ENCODE results near the gene IMPDH2.

IMPDH2 gene

GRCh38 chr3:49023775-49024174, 5.4 kb downstream of the IMPDH2 start:
- no peak for TF ChIP-seq CTCF (IDR thresholded peaks at IDR 0.05)
- no peak overlapping the region for H3K4me3 ChIP-seq (ENCODE audit: low read depth, low read length)
- H3K79me2 ChIP-seq: peaks cover 3% of the 10 kb centered on the region
- no peak overlapping the region for H3K9ac ChIP-seq
- H3K27me3 ChIP-seq (ENCODE audit: control insufficient read depth, insufficient read depth, low read length): no peaks in the 10 kb centered on the region
- no peaks in the 10 kb centered on the region for H3K9me3 ChIP-seq (ENCODE audit: control insufficient read depth, low read length)
- H3K4me1 ChIP-seq: peaks cover 13% of the 10 kb centered on the region
- H3K27ac ChIP-seq: no peak overlapping the region
- H2AFZ ChIP-seq: no peak overlapping the region
- no peak overlapping the region for H3K4me2 ChIP-seq (ENCODE audit: low read length)
- H3K36me3 ChIP-seq (ENCODE audit: control insufficient read depth, insufficient read depth, low read length): no peaks in the 10 kb centered on the region

DNA sequence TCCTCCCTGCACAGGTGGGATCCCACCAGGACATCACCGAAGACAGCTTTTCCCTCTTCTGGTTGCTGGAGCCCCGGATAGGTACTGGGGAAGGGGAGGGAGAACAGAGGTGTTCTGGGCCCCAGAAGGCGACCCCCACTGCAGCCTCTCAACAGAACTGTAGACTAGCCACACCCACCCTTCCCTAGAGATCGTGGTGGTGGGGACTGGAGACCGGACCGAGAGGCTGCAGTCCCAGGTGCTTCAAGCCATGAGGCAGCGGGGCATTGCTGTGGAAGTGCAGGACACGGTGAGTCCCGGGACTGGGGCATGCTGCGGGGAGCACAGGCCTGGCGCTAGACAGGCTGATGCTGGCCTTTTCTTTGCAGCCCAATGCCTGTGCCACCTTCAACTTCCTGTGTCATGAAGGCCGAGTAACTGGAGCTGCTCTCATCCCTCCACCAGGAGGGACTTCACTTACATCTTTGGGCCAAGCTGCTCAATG, 6.5 kb downstream of the IMPDH2 start:
- H3K4me3 ChIP-seq (ENCODE audit: low read depth, low read length): peak overlapping the region; percentile 92
- H3K4me2 ChIP-seq (ENCODE audit: low read length): peak overlapping the region; percentile 100
- H3K36me3 ChIP-seq (ENCODE audit: control insufficient read depth, insufficient read depth, low read length): no peaks in the 10 kb centered on the region
- H2AFZ ChIP-seq: no peak overlapping the region
- no peaks in the 10 kb centered on the region for H3K27me3 ChIP-seq (ENCODE audit: control insufficient read depth, insufficient read depth, low read length)
- H3K79me2 ChIP-seq: peaks cover 2% of the 10 kb centered on the region
- H3K27ac ChIP-seq: peak overlapping the region; percentile 97
- H3K9ac ChIP-seq: peak overlapping the region; percentile 83
- TF ChIP-seq CTCF (IDR thresholded peaks at IDR 0.05): no peak
- peaks cover 8% of the 10 kb centered on the region for H3K4me1 ChIP-seq
- H3K9me3 ChIP-seq (ENCODE audit: control insufficient read depth, low read length): no peaks in the 10 kb centered on the region

GRCh38 chr3:49021813-49022687, 7.1 kb downstream of the IMPDH2 start, which contains the start of gene NDUFAF3:
Gene NDUFAF3, plus strand, starts transcription at chr3:49022121. Its CDS starts 24 bp downstream, at chr3:49022145.
- Histone ChIP-seq H3K36me3 (ENCODE audit: control insufficient read depth, insufficient read depth, low read length) (no peaks in the 10 kb centered on the region), H3K27ac (peak within 1 kb of the TSS; percentile 97), H3K27me3 (ENCODE audit: control insufficient read depth, insufficient read depth, low read length) (no peaks in the 10 kb centered on the region), H3K4me2 (ENCODE audit: low read length) (peak within 1 kb of the TSS; percentile 100), H2AFZ (peak within 1 kb of the TSS; percentile 92), H3K9me3 (ENCODE audit: control insufficient read depth, low read length) (no peaks in the 10 kb centered on the region), H3K79me2 (peaks cover 3% of the 10 kb centered on the region), H3K9ac (peak within 1 kb of the TSS; percentile 91), H3K4me3 (ENCODE audit: low read depth, low read length) (peak within 1 kb of the TSS; percentile 92), H3K4me1 (peaks cover 12% of the 10 kb centered on the region)
- peak; percentile 98 for TF ChIP-seq CTCF (IDR thresholded peaks at IDR 0.05)

GRCh38 chr3:49021213-49021812, 7.9 kb downstream of the IMPDH2 start:
- Histone ChIP-seq H3K4me2 (ENCODE audit: low read length) (peak overlapping the region; percentile 100), H3K9me3 (ENCODE audit: control insufficient read depth, low read length) (no peaks in the 10 kb centered on the region), H2AFZ (peak overlapping the region; percentile 92), H3K36me3 (ENCODE audit: control insufficient read depth, insufficient read depth, low read length) (no peaks in the 10 kb centered on the region), H3K4me1 (peaks cover 12% of the 10 kb centered on the region), H3K27me3 (ENCODE audit: control insufficient read depth, insufficient read depth, low read length) (no peaks in the 10 kb centered on the region), H3K27ac (peak overlapping the region; percentile 97), H3K79me2 (peaks cover 3% of the 10 kb centered on the region), H3K4me3 (ENCODE audit: low read depth, low read length) (peak overlapping the region; percentile 92), H3K9ac (peak overlapping the region; percentile 91)
- no peak for TF ChIP-seq CTCF (IDR thresholded peaks at IDR 0.05)

All from parathyroid adenoma (tissue), 2 donors.